IPS DF 6.9 (cell line): Measurements from ENCODE around the gene BCAS4.

ENCODE experiments used
- DNase-seq: peaks from one replicate; pipeline ENCODE4 v3.0.0-alpha.2; 2013; ENCODE audit warnings: low read depth, low spot score
- H3K27ac ChIP-seq: one replicate; pipeline ENCODE4 v1.5.1; 2013; ENCODE audit warnings: low read length, control low read depth
- H3K27me3 ChIP-seq: 2 replicates; pipeline ENCODE4 v1.6.1; 2013; ENCODE audit warnings: mild to moderate bottlenecking, low read length; ENCODE audit not compliant: control insufficient read depth, insufficient read depth
- H3K36me3 ChIP-seq: 2 replicates; pipeline ENCODE4 v1.6.1; 2013; ENCODE audit warnings: low read length; ENCODE audit not compliant: control insufficient read depth, insufficient read depth
- H3K4me1 ChIP-seq: 2 replicates; pipeline ENCODE4 v1.6.1; 2013; ENCODE audit warnings: low read length; ENCODE audit not compliant: control insufficient read depth, insufficient read depth
- H3K4me3 ChIP-seq: 2 replicates; pipeline ENCODE4 v1.5.1; 2013; ENCODE audit warnings: mild to moderate bottlenecking, low read length
- H3K9me3 ChIP-seq: 2 replicates; pipeline ENCODE4 v1.6.1; 2013; ENCODE audit warnings: low read length, inconsistent platforms; ENCODE audit not compliant: control insufficient read depth, insufficient read depth
- WGBS: extraction: QIAGEN DNeasy Blood & Tissue Kit; methylation state at CpG from one replicate; pipeline ENCODE4 v1.1.7; 2013; ENCODE audit warnings: mixed read lengths, missing lambda C conversion rate; ENCODE audit not compliant: insufficient read length, insufficient coverage; 5-methylcytosine and 5-hydroxymethylcytosine counted together

The BCAS4 gene

DNA sequence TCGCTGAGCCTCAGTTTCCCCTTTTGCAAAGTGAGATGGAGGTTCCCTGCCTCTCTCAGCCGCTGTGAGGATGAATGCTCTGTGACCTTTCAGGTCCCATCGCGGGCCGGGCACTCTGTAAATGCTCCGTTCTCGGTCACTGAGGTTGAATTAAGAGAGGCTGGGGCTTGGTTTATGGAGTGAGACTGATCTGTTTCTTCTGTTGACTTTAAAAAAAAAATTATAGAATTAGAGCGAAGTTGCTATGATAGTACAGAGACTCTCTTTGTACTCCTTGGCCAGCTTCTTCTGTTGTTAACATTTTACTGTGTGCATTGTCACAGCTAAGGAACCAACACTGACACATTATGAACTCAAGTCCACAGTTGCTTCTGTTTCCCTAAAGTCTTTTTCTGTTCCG, 72.0 kb downstream of the BCAS4 start:
- Histone ChIP-seq H3K27ac (no peak overlapping the region), H3K4me3 (no peak overlapping the region), H3K27me3 (no peaks in the 10 kb centered on the region), H3K4me1 (peaks cover 11% of the 10 kb centered on the region), H3K36me3 (no peaks in the 10 kb centered on the region), H3K9me3 (no peaks in the 10 kb centered on the region)
- WGBS = no CpG with 5 or more reads among the region's 9 CpGs
- no peak for DNase-seq

DNA sequence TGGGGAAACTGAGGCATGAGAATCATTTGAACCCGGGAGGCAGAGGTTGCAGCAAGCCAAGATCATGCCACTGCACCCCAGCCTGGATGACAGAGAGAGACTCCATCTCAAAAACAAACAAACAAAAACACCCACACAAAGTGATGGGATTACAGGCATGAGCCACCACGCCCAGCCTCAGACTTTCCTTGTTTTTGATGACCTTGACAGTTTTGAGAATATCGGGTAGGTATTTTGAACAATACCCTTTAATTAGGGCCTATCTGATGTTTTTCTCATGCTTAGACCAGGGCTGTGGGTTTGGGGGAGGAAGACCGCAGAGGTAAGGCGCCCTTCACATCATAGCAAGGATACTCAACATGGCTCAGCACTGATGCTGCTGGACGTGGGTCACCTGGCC, 72.9 kb downstream of the BCAS4 start:
- no peak for DNase-seq
- no peak overlapping the region for H3K27ac ChIP-seq

DNA sequence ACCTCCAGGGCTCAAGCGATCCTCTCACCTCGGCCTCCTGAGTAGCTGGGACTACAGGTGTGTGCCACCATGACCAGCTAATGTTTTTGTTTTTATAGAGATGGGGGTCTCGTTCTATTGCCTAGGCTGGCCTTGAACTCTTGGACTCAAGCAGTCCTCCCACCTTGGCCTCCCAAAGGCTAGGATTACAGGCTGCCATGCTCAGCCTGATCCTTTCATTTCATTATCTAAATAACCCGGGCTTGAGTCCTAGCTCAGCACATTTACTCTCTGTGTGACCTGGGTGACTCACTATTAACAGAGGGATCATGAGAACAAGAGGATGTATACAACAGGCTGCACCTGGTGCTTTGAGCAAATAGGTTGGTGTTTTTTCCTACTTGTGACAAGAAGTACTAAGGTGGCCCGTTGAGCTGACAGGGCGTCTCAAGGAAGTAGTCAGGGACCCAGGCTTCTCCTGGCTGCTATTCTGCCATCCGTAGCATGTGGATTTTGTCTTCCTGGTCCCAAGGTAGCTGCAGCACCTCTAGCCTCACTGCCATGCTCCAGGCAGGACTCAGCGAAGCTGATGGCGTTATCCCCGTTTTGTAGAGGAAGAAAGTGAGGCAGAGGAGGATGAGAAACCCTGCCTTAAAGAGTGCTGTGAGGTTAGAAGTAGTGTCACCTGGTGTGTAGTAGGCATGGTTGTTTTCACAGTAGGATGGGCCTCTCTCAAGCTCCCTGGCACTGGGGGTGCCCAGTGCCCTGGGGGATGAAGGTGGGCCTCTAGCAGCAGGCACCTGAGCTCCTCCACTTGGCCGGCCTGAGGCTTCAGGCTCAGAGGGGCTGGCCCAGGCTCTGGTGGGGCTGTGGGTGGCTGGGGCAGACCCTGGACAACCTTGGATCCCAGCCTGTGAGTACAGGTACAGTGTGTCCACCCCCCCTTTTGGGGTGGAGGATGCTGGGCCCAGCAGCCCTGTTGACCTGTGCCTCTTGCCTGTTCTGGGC, 73.9 kb downstream of the BCAS4 start:
- H3K27me3 ChIP-seq = no peaks in the 10 kb centered on the region
- H3K4me1 ChIP-seq = peaks cover 9% of the 10 kb centered on the region
- no peaks in the 10 kb centered on the region for H3K9me3 ChIP-seq
- DNase-seq = no peak
- no peak overlapping the region for H3K27ac ChIP-seq
- no peaks in the 10 kb centered on the region for H3K36me3 ChIP-seq
- no CpG with 5 or more reads among the region's 11 CpGs for whole genome bisulfite sequencing
- H3K4me3 ChIP-seq = no peak overlapping the region

More for the DNA sequence above, 72.9 kb downstream of the BCAS4 start:
- no CpG with 5 or more reads among the region's 6 CpGs for WGBS
- H3K9me3 ChIP-seq = no peaks in the 10 kb centered on the region
- H3K4me3 ChIP-seq = no peak overlapping the region
- H3K4me1 ChIP-seq = peaks cover 11% of the 10 kb centered on the region
- no peaks in the 10 kb centered on the region for H3K27me3 ChIP-seq
- H3K36me3 ChIP-seq = no peaks in the 10 kb centered on the region

DNA sequence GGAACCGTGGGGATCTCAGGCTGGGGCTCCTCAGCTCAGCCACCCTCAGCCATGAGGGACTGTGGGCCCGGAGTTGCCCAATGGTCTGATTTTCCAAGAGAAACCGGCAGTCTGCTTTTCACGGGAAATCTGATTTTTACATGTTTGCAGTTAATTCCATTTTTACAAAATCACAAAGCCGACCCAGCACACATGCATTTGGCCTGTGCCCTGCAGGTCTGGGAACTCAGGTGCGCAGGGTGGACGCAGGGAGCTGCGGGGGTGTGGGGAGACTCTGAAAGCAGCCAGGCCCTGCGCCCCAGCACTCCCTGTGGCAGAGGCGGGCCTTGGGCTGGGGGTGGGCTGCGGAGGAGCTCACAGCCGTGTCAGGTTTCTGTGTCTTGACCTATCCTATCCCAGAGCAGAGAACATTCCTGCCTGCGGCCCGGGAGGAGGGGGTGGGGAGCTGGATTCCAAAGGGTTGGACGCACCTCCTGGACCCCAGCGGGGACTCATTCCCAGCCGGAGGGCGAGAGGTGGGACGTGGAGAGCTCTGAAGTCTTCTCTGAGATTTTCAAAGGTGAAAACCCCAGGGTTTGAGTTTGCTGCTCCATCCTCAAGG, 75.8 kb downstream of the BCAS4 start:
- DNase-seq = peak; percentile 68
- Histone ChIP-seq H3K4me1 (peaks cover 10% of the 10 kb centered on the region), H3K9me3 (no peaks in the 10 kb centered on the region), H3K4me3 (peak overlapping the region; percentile 25; the same call in 1 of the 2 replicates), H3K27ac (peak overlapping the region; percentile 7), H3K36me3 (no peaks in the 10 kb centered on the region), H3K27me3 (no peaks in the 10 kb centered on the region)
- no CpG with 5 or more reads among the region's 19 CpGs for WGBS

DNA sequence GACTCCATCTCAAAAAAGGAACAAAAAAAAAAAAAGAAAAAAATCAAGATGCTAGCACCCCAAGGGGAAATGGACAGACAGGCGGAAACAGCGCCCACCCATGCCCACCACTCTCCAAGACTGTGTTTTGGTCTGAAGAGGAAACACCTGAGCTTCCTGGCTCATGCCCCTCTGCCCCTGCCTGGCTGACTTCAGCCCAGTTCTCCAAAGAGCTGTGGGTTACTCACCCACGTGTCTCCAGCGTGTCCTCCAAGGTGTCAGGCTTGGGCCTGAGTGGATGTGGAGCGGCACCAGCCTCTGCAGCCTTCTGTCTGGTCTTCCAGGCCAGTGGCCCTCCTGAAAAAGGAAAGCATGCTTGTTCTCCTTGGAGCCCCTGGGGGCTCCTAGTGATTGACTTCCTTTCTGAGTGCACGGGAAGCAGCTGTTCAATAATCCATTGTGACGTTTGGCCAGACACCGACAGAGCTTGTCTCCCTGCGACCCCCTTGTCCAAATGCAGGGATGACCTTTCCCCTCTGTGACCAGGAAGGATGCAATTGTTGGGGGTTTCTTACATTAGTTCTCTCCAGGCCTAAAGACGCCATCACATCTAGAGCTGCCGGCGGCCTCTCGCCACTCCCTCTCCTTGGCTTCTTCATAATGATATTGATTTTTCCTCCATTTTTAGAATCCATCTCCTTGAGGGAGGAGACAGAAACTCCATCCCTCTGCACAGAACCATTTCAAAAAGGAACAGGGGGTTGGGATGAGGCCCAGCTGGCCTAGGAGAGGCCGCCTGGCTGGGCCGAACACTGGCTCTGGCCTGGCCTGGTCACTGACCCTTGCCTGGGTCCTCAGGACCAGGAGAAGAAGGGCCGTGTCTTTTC, 77.9 kb downstream of the BCAS4 start:
- DNase-seq = no peak
- Histone ChIP-seq H3K27ac (no peak overlapping the region), H3K36me3 (no peaks in the 10 kb centered on the region), H3K27me3 (no peaks in the 10 kb centered on the region), H3K4me3 (no peak overlapping the region), H3K9me3 (no peaks in the 10 kb centered on the region), H3K4me1 (peaks cover 10% of the 10 kb centered on the region)
- no CpG with 5 or more reads among the region's 16 CpGs for WGBS

DNA sequence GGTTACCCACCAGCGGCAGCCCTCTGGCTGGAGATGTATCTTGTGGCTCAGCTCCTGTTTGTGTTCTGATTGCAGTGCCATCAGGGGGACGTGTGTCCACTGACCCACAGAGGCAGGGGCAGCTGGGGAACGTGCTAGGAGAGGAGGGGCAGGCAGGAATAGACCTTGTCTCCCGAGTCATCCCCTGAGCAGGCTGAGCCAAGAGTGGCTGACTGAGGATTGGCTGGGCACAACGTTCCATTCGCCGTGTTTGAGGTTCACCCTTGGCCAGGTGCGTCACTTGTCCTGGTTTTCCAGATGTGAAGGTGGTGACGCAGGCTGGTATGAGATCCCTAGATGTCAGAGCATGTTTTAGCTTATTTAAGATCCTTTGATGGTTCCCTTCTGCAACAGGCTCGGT, 78.7 kb downstream of the BCAS4 start:
- no CpG with 5 or more reads among the region's 10 CpGs for WGBS
- Histone ChIP-seq H3K9me3 (no peaks in the 10 kb centered on the region), H3K27me3 (no peaks in the 10 kb centered on the region), H3K27ac (no peak overlapping the region), H3K4me1 (peaks cover 10% of the 10 kb centered on the region), H3K36me3 (no peaks in the 10 kb centered on the region), H3K4me3 (no peak overlapping the region)
- DNase-seq = no peak

DNA sequence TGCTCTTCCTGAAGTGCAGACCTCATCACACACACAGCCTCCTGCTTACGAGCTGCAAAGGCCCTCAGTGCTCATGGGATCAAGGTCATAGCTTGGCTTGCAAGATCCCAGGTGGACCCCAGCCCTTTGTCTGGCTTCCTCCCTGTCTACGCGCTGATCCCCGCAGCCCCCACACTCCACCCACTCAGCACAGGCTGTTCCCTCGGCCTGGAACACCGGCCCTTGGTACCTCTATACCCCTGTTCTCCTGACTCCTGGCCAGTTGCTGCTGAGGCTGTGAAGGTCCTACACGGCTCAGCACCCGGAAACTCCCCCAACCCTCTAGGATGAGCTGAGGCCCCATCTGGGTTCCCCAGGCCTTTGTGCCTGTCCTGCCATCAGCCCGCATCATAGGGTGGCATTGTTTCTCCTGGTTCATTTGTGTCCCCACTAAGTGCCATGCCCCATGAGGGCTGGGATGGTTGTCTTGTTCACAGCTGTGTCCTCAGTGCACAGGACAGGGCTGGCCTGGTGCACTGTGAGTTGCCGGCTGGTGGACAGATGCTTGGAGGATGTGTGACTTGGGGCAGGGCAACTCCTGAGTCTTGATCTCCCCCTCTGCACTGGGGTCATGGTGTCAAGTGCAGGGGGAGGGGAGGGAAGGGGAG, 79.4 kb downstream of the BCAS4 start:
- no peak for DNase-seq
- no peak overlapping the region for H3K4me3 ChIP-seq
- H3K4me1 ChIP-seq = peaks cover 10% of the 10 kb centered on the region
- H3K9me3 ChIP-seq = no peaks in the 10 kb centered on the region
- H3K36me3 ChIP-seq = no peaks in the 10 kb centered on the region
- H3K27ac ChIP-seq = no peak overlapping the region
- H3K27me3 ChIP-seq = no peaks in the 10 kb centered on the region
- WGBS = no CpG with 5 or more reads among the region's 10 CpGs

DNA sequence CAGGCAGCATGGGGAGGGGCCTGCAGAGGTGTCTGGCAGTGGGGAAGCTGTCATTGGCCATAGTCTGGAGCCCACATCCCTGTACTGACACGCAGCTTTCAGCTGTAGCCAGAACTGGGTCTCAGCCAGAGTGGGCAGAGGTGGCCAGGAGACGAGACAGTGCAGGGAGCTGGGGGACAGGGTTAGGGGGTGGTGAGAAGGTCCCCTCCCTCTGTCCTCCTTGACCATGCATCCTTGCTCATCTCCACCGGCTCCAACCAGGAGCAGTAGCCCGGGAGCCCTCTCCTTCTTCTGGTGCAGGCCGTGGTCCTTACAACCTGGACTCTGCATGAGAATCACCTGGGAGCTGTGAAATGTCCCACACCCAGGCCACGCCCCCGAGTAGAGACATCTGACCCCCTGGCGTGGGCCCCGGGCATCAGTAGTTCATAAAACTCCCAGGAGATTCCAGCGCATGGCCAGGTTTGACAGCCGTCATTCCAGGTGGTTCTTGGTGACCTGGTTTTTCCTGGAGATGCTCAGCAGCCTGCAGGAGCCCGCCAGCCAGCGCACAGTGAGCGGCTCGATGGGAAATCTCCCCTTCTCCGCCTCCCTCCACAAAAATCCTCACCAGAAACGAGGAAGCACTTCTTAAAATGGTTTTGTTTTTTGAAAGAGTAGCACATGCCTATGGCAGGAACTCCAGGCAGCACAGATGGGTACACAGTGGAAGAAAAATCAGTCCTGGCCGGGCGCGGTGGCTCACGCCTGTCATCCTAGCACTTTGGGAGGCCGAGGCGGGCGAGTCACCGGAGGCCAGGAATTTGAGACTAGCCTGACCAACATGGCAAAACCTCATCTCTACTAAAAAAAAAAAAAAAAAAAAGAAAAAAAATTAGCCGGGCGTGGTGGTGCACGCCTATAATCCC, 80.2 kb downstream of the BCAS4 start:
- Histone ChIP-seq H3K36me3 (no peaks in the 10 kb centered on the region), H3K4me3 (no peak overlapping the region), H3K27ac (no peak overlapping the region), H3K9me3 (no peaks in the 10 kb centered on the region), H3K27me3 (no peaks in the 10 kb centered on the region), H3K4me1 (peaks cover 10% of the 10 kb centered on the region)
- WGBS = no CpG with 5 or more reads among the region's 28 CpGs
- DNase-seq = no peak

DNA sequence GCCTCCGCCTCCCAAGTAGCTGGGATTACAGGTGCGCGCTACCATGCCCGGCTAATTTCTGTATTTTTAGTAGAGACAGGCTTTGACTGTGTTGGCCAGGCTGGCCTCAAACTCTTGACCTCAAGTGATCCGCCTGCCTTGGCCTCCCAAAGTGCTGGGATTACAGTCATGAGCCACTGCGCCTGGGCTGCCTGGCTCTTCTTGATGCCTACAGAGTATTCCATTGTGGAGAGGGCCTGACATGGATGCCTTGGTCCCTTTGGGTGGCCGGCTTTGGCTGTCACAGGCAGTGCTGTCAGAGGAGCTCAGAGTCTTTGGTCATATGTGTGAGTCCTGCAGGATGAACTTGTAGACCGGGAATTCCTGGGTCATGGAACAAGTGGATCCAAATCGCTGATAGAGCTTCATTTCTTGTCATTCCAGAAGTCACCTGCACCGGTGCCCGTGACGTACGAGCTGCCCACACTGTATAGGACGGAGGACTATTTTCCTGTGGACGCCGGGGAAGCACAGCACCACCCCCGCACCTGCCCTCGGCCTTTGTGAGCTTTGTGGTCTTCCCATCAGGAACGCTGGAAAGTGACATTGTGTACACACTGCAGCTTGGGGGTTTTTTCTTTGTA, 81.3 kb downstream of the BCAS4 start:
- H3K4me1 ChIP-seq = peaks cover 5% of the 10 kb centered on the region
- no CpG with 5 or more reads among the region's 19 CpGs for WGBS
- no peaks in the 10 kb centered on the region for H3K27me3 ChIP-seq
- no peaks in the 10 kb centered on the region for H3K9me3 ChIP-seq
- DNase-seq = no peak
- H3K36me3 ChIP-seq = no peaks in the 10 kb centered on the region
- no peak overlapping the region for H3K4me3 ChIP-seq
- no peak overlapping the region for H3K27ac ChIP-seq
